CD4-positive, alpha-beta T cell treated with Interleukin-2 at 100 ng/mL for 4 hours (primary cell): ENCODE data around the gene EEF1AKMT3.

Source experiments
- DNase-seq: peaks from one replicate; pipeline ENCODE4 v3.0.0-alpha.2; 2020; ENCODE audit warnings: low spot score

The EEF1AKMT3 gene

DNA sequence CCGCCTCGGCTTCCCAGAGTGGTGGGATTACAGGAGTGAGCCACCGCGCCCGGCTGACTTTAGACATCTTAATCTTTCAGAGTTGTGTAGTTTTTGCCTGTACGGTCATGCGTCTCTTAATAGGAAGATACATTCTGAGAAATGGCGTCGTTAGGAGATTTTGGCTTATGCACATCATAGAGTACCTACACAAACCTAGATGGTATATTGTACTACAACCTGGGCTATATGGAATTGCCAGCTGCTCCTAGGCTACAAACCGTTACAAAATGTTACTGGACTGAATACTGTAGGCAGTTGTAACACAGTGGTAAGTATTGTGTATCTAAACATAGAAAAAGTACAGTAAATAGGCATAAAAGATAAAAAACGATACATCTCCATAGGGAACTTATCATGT, 11.4 kb downstream of the EEF1AKMT3 start:
- DNase-seq: no peak

DNA sequence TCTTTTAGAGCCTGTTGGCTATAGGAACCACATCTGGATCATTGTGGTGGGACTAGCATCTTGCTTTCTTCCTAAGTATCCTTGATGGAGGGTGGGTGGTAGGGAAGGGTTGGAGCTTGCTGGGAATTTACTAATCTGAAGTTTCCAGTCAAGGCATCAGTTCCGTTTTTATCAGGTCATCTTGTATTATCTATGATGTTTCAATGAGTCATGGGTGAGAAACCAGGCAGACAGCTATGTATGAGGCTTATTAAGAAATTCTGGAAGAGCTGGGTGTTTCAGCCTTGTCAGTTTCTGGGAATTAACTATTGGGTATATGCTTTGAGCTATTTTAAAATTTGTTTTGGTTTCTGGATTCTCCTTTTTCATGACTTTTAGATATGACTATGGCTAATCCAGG, 21.5 kb downstream of the EEF1AKMT3 start:
- DNase-seq: no peak

- DNase-seq: no peak
Observed at GRCh38 chr12:57795354-57795753, 22.9 kb downstream of the EEF1AKMT3 start.

GRCh38 chr12:57796996-57797395, 24.6 kb downstream of the EEF1AKMT3 start:
- DNase-seq: no peak

- DNase-seq: no peak
Observed at GRCh38 chr12:57797933-57798332, 25.5 kb downstream of the EEF1AKMT3 start.

GRCh38 chr12:57800965-57801364, 28.6 kb downstream of the EEF1AKMT3 start:
- no peak for DNase-seq

- no peak for DNase-seq
Observed at GRCh38 chr12:57802607-57803006, 30.2 kb downstream of the EEF1AKMT3 start.

- DNase-seq: peak; percentile 29
Observed at GRCh38 chr12:57803319-57803893, 31.0 kb downstream of the EEF1AKMT3 start.

DNA sequence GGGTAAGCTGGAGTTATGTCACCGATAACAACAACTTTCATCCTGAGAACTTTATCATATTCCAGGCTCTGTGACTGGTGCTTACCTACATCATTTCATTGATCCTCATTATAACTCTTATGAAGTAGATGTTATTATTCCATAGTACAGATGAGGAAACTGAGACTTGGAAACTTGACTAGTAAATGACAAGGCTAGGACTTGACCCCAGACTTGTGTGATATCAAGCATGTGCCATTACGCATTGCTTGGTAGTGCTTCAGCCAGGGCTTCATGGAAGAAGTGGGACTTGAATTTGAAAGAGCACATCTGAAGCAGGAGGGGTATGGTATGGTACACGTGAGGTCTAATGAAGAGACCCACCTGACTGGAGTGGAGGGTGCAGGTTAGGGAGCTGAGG, 34.3 kb downstream of the EEF1AKMT3 start:
- DNase-seq: no peak

DNA sequence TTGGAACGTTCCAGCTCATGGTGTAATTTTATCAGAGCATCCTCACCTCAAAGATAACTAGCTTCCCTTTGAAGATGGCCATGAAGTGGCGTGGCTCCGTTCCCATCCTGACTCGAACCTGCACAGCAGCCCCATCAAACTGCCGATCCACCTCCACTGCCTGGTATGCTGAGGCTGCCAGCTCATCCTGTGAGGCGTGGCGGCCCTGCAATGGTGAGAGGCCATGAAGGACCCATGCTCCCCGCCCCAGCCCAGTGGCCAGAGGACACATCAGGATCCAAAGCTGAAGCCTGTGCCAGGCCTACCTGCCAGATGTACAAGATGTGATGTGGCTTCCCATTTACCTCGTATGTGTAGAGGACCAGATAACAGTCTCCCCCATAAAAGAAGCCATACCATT, 34.9 kb downstream of the EEF1AKMT3 start:
- DNase-seq: no peak

GRCh38 chr12:57808351-57808750, 35.9 kb downstream of the EEF1AKMT3 start:
- no peak for DNase-seq

DNA sequence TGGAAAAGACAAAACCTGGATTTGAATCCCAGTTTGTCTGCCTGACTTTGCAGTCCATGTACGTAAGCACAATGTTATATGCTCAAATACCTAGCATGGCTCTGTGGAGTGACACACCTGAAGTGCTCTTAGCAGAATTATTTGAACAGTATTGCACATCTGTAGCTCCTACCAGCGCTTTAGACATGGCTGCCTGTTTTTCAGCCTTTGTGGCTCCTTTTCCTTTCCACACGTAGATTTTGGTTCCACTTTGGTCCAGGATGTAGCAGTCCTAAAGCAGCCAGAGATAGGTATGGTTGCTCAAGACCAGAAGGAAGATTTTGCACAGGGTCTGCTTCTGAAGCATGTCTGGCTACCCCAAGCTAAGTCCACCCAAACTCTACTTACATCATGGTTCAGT, 37.0 kb downstream of the EEF1AKMT3 start:
- no peak for DNase-seq

DNA sequence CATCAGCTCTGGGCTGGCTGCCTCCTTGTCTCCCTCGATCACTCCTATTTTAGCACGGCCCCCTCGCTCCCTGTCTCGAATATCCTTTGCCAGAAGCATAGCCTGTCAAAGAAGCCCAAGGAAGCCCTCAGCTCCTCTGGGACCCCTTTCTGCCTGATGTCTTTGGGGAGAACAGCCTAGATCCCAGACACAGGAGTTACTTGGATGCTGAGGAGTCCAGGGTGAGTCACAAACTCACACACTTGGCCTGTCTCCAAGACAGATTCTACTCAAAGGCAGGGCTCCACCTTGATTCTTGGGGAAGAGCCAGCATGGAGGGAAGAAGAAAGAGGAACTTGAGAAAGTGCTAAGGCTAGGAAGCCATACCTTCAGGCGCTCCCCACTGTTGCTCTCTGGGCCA, 38.0 kb downstream of the EEF1AKMT3 start:
- DNase-seq: no peak

DNA sequence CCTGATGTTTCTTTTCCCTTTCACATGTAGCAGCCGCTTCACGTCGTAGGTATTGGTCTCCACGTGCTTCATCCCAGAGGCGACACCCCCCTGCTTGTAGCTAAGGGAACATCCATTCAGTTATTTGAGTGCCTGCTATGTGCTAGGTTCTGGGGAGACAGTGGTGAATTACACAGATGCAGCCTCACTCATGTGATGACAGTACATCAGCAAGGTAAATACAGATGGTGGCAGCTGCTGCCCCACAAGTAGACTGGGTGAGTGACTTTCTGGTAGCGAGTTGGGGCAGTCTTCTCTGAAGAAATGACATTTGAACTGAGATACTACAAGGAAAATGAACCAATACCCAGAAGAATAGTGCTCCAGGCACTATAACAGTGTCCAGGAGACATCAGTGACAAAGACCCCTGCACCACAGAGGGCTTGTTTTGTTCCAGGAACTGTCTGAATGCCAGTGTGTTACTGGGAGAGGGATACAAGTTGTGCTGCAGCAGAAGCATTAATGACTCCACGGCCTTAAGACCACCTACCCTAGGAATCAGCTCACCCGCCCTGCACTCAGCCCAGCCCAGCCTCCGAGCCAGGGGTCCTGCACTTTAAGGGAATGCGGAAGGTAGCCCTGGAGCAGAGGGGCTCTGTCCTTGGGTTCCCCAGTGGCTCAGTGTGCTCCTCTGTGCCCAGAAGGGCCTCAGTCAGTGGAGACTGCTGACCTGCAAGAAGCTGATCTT, 38.8 kb downstream of the EEF1AKMT3 start:
- no peak for DNase-seq

DNA sequence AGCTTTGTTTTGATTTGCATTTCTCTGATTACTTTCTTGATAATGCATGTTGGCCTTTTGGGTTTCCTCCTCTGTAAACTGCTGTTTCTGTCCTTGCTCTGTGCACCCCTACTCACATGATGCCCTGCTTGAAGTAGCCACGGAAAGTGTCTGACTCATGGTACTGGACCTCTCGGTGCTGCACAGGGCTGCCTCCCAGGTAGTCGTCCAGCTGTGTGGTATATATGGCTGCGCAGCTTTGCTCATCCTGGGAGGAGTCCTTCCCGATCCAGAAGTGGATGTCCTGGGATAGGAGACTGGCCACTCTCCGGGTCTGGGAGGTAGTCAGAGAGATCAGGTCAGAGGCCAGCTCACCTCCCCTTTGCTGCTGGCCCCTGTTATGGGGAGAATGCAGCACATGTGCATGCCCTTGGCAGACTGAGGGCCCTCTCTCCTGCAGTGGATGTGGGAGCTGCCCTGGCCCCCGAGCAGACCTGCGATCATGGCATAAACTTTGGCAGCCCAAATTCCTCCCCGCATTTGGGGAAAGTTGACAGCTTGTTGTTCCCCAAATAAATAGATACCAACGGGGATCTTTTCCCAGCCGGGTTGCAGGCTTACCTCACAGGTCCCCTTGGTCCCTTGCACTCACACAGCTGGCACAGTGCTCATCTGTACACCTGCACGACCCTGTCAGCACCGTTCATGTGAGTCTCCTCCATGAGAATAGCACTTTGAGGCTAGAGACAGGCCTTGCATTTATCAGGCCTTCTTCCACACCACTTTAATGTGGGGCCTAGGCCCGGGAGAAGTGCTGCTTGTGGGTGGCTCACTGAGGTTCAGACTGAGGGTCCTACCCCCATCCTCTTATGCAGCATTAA, 40.9 kb downstream of the EEF1AKMT3 start:
- no peak for DNase-seq

DNA sequence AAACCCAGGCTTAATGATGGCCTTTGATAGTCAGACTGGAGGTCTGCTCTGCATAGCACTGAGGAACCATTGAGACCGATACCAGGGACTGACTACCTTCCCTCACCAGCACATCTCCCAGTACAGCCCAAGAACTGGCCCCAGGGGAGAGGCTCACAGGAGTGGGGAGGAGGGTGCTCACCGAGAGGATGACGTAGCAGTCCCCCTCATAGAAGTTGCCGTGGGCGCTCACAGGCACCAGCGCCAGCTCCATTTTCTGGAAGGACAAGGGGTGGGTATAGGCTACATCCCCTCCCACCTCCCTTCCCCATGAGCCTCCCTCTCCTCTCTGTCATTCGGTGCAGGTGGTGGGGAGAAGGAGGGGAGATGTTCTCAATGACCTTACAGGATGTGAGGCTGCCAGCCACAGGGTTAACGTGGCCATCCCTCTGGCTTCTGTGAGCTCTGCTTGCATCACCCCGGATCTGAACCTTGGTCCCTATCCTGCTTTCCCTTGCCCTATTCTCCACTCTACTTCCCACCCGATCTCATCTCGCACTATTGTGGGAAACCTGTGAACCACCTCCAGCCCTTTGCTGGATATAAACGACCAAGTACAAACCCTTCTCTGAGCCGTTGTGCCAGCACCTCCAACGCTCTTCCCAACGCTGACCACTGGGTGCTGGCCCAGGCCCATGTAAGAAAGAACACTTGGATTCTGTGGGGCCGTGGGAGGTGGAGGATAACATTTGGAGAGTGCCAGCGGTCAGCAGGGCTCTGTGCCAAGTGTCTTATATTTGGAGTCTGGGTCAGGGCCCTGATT, 41.8 kb downstream of the EEF1AKMT3 start:
- DNase-seq: no peak

DNA sequence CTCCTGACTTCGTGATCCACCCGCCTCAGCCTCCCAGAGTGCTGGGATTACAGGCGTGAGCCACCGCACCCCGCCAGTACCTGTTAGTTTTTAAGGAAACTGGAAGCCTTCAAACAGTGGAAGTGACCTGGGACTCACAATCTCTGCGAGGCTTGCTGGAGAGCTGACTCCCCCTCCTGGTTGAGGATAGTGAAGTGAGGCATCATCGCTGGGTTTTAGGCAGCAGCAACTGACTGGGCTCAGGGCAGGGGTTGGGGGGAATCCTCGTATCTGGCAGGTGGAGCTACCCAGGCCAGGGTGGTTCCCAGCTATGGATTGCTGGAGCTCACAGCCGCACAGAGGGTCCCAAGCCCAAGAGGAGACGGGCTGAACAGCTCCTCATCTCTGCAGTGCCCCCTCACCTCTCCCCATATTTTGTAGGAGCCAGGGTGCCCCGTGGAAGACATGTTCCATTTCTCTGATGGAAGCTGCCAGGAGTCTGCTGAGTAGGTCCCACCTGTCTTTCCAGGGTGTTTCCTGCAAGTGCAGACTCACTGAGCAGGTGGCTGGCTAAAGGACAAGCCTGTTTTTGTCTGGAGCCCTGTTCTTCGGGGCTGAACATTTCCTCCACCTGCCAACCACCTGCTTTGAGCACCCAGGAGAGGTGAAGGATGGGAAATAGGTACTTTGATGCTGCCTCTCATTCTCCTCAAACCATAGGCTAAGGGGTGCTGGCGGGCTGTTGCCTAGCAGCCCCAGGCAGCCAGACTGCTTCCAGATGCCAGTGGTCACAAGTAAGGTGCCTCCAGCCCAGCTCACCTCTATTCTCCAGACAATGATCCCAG, 43.0 kb downstream of the EEF1AKMT3 start:
- DNase-seq: no peak

DNA sequence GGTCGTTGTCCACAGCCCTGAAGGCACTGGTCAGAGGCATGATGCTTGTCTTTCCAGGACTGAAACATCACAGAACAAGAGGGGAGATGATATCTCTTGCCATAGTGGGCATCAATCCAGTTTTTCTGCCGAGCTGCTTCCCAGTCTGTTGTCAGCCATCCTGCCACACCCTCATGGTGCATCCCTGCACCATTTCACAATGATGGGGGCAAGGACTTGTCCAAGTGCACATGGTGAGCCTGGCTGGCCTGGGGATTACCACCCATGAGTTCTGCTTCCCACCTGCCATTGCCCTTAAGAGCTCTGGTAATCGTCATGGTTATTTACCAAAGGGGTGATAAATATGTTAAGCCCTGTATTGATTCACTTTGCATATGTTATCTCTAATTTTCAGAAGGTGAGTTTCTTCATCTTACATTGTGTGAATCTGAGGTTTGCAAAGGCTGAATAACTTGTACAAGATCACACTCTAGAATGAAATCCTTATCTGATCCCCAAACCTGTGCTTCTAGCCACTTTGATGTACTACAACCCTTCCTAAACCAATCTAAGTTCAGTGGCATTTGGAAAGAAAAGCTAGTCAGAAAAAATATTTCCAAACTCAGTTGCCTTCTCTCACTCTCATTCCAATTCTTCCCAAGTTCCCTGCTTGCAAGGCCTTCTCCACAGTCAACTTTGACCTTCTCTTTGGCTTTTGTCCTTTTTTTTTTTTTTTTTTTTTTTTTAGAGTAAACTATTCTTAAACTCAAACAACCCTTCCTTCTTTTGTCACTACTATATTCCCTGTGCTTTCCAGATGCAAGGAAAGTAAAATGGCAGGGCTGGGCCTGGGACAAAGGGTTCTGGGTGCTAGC, 43.8 kb downstream of the EEF1AKMT3 start:
- no peak for DNase-seq

DNA sequence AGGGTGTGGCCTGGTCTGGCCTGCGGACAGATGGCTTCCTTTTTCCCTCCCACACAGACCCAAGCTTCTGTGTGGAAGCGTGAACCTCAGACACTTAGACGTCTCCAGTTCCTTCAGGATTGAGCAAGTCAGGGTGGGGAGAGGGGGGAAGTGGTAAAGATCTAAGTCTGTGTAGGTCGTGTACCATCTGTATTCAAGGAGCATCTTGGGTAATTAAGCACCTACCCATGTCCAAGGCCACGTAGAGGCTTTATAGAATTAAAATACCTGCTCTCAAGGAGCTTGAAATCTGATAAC, 44.4 kb downstream of the EEF1AKMT3 start:
- DNase-seq: no peak

DNA sequence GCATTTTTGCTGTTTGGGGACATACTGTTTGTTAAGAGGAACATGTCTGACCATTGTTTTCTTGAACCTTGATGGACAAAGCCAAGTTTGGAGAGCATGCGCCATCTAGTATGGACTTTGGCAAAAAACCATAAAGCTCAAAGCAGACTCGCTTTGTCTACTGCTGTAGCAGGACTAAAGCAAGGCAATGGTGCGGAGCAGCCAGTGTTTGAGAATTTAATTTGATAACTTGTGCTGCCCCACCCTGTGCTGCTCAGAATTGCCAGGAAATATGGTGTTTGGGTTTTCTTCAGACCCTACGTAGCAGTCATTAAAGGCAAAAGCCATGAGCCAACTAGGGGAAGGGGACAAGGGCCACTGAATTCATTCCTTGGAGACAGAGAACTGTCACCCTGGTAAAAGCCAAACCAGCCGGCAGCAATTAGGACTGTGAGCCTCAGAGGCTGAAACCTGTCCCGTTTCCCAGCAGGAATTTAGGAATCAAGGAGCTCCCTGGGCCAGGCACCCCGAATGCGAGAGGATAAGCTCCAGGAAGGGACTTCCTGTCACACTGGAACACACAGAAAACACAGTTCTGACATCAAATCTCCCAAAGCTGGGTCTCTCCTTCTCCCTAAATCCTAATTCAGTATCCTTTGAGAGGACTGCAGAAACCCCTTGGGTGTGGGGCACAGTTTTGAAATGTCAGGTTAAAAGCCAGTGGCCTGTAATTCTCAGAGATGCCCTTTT, 45.0 kb downstream of the EEF1AKMT3 start:
- DNase-seq: no peak
